ENCODE results near the gene TOR2A.
"Not testable (repeated sequence)": the region's sequence is repeated elsewhere in the genome, so short reads cannot be mapped to it uniquely, and the experiment has no call there.

The TOR2A gene

DNA sequence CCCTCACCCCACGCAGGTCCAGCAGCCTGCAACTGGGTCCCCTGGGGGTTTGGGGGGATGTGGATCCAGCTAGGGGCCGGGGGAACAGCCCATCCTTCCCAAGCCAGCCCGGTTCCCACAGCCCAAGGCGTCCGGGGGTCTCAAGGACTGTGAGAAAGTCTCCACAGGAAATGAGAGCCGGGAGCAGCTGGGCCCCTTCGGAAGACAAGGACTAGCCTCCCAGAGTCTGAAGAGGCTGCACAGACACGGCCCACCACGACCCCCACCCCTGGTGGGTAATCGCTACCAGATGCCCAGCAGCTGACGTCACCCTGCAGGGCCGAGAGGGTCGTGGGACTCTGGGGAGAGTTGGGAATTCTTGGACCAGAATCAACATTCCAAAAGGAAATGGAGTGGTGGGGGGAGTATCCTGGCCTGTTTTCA, 32.8 kb upstream of the TOR2A start:
- DNase-seq = no peak

- DNase-seq = peak; percentile 31
Observed at GRCh38 chr9:127767410-127767809, 32.3 kb upstream of the TOR2A start.

DNA sequence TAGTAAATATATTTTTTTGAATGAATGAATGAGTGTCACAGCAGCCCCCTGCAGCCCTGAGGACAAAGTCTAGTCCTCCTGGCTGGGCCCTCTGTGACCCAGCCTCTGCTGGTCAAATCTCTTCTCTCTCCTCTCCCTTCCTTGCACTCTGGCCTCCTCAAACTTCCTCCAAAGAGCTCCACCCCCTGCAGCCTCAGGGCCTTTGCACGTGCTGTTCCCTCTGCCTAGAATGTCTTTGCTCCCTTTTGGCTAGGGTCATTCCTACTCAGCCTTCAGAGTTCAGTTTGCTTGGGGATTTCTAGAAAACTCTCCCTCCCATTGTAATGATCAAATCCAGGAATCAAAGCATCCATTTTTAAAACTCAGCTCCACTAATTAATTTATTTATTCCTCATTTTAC, 30.3 kb upstream of the TOR2A start:
- no peak for DNase-seq

GRCh38 chr9:127763918-127764384, 28.9 kb upstream of the TOR2A start:
- DNase-seq = no peak

- no peak for DNase-seq
Observed at GRCh38 chr9:127762111-127762676, 27.1 kb upstream of the TOR2A start.

GRCh38 chr9:127761491-127761956, 26.4 kb upstream of the TOR2A start:
- DNase-seq = no peak

DNA sequence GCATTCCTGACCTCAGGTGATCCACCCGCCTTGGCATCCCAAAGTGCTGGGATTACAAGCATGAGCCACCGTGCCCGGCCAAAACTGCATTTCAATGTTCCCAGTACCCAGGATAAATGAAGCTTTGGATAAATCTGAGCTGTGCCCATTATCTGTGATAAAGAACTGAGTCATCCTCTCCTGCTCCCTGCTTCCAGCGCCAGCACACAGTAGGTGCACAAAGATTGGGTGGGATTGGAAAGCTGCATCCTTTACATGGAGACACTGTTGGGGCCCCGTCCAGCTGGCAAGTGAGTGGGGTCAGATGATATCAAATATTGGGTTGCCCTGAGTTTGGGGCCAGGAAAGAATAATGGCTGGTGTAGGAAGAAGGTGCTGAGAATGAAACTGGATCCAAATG, 26.0 kb upstream of the TOR2A start:
- no peak for DNase-seq

DNA sequence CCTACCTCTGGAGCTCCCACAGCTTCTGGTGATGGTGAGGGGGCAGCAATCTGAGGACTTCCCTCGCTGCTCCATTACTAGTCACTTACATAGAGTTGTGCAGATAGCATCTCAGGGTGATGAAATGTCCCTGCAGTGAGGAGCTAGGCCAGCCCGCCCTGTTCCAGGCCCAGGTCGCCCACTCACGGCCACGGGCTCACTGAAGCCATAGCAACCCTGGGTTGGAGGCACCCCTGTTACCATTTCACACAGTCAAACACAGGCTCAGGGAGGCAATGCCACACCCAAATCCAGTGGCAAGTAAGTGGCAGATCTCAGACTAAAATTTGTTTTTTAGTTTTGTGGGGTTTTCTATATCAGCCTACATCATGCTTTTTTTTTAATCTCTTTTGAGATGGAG, 23.7 kb upstream of the TOR2A start:
- DNase-seq = no peak

GRCh38 chr9:127756776-127757175, 21.7 kb upstream of the TOR2A start:
- DNase-seq = not testable (repeated sequence)

- DNase-seq = no peak
Observed at GRCh38 chr9:127756233-127756632, 21.1 kb upstream of the TOR2A start.

- no peak for DNase-seq
Observed at GRCh38 chr9:127755061-127756060, 20.3 kb upstream of the TOR2A start.

GRCh38 chr9:127754099-127755060, 19.3 kb upstream of the TOR2A start:
- no peak for DNase-seq

- DNase-seq = no peak
Observed at GRCh38 chr9:127753622-127754021, 18.5 kb upstream of the TOR2A start.

DNA sequence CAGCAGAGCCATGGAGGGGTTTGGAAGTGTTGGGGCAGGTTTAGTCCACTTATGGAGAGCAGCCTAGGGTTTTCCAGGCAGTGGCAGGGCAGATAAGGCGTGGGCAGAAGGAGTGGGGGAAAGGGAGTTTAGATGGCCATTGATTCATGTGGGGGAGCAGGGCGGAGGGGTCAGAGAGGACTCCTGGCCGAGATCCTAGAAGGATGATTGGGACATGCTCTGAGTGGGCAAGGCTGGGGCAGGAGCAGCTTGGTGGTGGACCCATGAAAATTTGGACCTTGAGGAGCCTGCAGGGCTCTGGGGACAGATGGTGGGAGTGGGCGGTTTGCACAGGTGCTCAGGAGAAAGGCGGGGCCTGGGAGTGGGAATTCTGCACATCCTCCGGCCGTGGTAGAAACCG, 18.1 kb upstream of the TOR2A start:
- DNase-seq = no peak

GRCh38 chr9:127751269-127752054, 16.4 kb upstream of the TOR2A start:
- DNase-seq = no peak

DNA sequence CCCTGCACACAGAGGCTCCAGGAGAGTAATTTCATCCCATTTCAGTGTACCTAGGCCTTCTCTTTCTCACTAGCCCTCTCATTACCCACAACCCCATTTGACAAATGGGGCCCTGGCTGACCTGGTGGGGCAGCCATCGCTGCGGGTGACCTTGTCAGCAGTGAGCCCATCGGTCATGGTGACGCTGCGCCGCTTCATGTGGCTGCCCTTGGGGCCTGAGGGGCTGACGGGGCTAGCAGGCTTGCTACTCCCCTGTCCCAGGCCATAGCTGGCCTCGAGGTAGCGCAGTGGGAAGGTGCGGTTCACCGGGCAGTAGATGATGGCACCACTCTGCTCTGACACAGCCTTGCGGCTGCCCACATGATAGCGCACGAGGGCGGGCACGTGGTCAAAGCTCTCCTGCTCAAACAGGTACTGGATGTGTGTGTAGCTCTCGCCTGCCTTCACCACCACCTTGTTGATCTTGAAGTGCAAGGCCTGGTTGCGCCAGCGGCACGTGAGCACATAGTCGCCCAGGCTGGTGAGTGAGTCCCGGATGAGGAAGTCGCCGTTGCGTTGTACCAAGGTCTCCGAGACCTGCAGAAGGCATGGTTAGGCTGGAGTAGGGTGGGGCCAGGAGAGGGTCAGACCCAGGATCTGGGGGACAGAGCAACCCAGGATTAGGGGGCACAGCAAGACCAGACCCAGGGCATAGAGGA, 14.1 kb upstream of the TOR2A start:
- DNase-seq = no peak

DNA sequence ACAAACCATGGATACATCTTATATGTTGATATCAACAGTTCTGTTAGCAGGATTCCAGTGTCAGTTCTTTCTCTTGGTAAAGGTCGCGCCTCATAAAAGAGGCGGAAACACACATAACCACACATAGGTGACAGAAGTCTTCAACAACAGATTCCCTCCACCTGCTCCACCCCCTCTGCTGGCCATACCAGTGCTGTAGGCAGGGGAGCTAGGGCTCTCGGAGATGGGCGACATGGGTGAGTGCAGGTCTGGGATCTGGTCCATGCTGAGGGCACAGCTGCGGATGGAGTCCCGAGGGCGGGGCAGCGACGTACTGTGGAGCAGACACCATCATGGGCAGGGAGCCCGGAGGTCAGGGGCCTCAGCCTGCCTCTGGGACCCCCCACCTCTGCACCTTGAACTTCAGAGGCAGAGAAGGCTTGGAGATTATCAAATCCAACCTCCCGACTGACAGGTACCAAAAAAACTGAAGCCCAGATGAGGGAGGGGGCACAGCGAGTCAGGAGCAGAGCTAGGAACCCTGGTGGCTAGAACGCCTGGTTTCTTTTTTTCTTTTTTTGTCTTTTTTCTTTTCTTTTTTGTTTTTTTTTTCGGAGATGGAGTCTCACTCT, 12.0 kb upstream of the TOR2A start:
- no peak for DNase-seq

DNA sequence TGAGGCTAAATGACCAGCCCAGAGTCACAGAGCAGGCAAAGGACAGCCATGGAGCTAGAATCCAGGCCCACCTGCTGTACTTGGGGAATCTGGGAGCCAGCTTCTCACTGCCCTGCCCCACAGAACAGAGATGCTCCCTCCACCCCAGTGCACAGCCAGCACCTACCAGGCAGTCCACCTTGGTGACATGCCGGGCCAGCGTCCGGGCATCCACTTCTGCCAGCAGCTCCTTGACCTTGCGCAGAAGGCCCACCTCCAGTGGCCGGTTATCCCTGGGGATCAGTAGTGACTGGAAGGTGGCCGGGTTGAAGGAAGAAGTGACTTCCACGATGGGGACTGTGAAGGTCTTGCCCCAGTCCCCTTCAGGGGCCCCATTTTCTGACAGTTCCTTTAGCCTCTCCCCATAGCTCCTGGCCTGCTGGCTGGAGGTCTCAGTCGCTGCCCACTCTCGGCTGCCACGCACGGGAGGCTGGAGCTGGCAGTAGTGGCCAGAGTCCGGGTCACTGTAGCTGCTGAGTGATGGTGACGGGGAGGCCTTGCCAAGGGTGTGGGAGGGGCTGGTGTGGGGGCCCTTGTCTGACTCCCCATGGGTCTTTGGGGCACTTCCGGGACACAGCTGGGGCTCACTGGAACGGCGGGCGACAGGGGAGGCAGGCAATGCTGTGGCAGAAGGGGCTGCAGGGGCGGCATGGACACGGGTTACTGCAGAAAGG, 9.5 kb upstream of the TOR2A start:
- no peak for DNase-seq

- no peak for DNase-seq
Observed at GRCh38 chr9:127742435-127743088, 7.5 kb upstream of the TOR2A start.
